ENCODE data around the gene CUEDC1. TPM values are rescaled to one million over a fixed set of nuclear protein-coding genes. Genes with fewer than 3 reads are reported as not detected.
"Not testable (repeated sequence)": the region's sequence is repeated elsewhere in the genome, so short reads cannot be mapped to it uniquely, and the experiment has no call there.

CUEDC1 gene
- total RNA-seq, 2 donors from 2014 or later = 0.21 to 0.82 TPM

GRCh38 chr17:57937492-57937891 is 17.7 kb downstream of the CUEDC1 start:
- Mint-ChIP-seq H3K27me3 (peaks cover 15% of the 10 kb centered on the region), H3K4me3 (no peak overlapping the region), H3K4me1 (peaks cover 8% of the 10 kb centered on the region), H3K27ac (no peak overlapping the region), H3K36me3 (ENCODE audit: low read depth) (no peaks in the 10 kb centered on the region)
- no peaks in the 10 kb centered on the region for H3K9me3 ChIP-seq (ENCODE audit: control insufficient read depth, low read length, poor library complexity, severe bottlenecking)
- ATAC-seq (no peak), DNase-seq (no peak)

GRCh38 chr17:57935833-57936807 is 19.1 kb downstream of the CUEDC1 start:
- peaks cover 20% of the 10 kb centered on the region for H3K27me3 Mint-ChIP-seq
- DNase-seq (no peak), ATAC-seq (no peak)
- no peaks in the 10 kb centered on the region for H3K36me3 Mint-ChIP-seq (ENCODE audit: low read depth)
- no peaks in the 10 kb centered on the region for H3K9me3 ChIP-seq (ENCODE audit: control insufficient read depth, low read length, poor library complexity, severe bottlenecking)
- peaks cover 8% of the 10 kb centered on the region for H3K4me1 Mint-ChIP-seq
- no peak overlapping the region for H3K27ac Mint-ChIP-seq
- no peak overlapping the region for H3K4me3 Mint-ChIP-seq

DNA sequence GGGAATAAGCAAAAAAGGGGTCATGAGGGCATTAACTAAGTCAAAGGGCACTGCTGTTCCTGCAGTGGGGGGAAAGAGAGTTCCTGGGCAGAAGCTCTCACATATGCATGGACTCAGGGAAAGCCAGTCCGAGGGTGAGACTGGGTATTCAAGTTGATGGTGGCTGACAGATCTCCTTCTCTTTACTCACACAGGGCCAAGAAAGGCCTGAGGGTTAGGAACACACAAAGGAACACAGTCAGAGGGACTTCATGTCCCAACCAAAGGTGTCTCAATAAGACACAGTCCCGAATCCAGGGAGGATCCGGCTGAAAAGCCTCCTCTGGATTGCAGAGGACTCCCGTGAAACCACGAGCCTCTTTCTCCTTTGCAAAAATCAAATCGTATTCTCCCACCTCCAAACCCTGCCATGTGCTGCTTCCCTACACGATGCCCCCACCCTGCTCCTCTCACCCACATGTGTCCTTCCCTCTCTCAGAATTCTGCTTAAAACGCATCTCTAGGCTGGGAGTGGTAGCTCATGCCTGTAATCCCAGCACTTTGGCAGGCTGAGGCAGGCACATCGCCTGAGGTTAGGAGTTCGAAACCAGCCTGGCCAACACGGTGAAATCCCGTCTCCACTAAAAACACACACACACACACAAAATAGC is 23.6 kb downstream of the CUEDC1 start:
- ATAC-seq = no peak
- no peaks in the 10 kb centered on the region for H3K9me3 ChIP-seq (ENCODE audit: control insufficient read depth, low read length, poor library complexity, severe bottlenecking)
- Mint-ChIP-seq H3K27me3 (peaks cover 18% of the 10 kb centered on the region), H3K4me1 (no peaks in the 10 kb centered on the region), H3K27ac (no peak overlapping the region), H3K36me3 (ENCODE audit: low read depth) (no peaks in the 10 kb centered on the region), H3K4me3 (no peak overlapping the region)
- DNase-seq = no peak

GRCh38 chr17:57930239-57930638 is 25.0 kb downstream of the CUEDC1 start:
- no peaks in the 10 kb centered on the region for H3K9me3 ChIP-seq (ENCODE audit: control insufficient read depth, low read length, poor library complexity, severe bottlenecking)
- ATAC-seq (no peak), DNase-seq (no peak)
- Mint-ChIP-seq H3K27ac (no peak overlapping the region), H3K36me3 (ENCODE audit: low read depth) (no peaks in the 10 kb centered on the region), H3K27me3 (peaks cover 25% of the 10 kb centered on the region), H3K4me3 (no peak overlapping the region), H3K4me1 (peaks cover 2% of the 10 kb centered on the region)

DNA sequence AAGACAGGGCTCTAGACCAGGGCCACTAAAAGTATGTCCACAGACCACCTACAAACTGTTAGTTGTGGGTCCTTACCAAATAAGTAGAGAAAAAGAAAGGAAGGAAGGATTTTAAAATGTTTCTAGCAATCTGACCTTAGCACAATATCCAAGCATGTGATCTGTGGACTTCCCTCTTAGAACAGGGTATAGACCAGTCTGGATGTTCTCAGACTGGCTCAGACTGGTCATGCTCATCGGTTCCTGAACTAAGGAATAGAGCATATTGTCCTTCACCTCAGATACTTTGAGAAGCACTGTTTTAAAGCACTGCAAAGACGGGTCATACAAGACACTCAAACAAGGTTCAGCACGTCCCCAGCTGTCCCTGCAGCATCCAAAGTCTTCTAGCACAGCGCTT is 25.8 kb downstream of the CUEDC1 start:
- Mint-ChIP-seq H3K27me3 (peaks cover 34% of the 10 kb centered on the region), H3K27ac (no peak overlapping the region), H3K36me3 (ENCODE audit: low read depth) (no peaks in the 10 kb centered on the region), H3K4me1 (peaks cover 2% of the 10 kb centered on the region), H3K4me3 (no peak overlapping the region)
- no peaks in the 10 kb centered on the region for H3K9me3 ChIP-seq (ENCODE audit: control insufficient read depth, low read length, poor library complexity, severe bottlenecking)
- no peak for ATAC-seq
- no peak for DNase-seq

DNA sequence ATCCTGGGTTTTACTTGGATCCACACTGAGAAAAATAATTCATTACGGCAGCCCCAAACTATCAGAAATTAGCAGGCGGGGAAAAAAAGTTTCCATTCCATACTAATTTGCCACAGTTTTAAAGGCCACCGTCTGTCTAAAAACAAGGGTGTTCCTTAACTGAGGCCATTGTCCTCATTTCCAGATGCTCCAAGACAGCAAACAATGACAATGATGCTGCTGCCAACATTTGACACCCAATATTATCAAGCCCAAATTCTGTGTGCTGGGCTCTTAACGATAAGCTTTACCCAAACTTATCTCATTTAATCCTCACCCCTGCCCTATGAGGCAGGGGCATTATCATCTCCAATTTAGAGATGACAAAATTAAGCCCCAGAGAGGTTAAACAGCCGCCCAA is 26.3 kb downstream of the CUEDC1 start:
- peaks cover 2% of the 10 kb centered on the region for H3K4me1 Mint-ChIP-seq
- H3K4me3 Mint-ChIP-seq = no peak overlapping the region
- H3K27ac Mint-ChIP-seq = no peak overlapping the region

GRCh38 chr17:57927048-57927723 is 28.0 kb downstream of the CUEDC1 start:
- H3K36me3 Mint-ChIP-seq (ENCODE audit: low read depth) = no peaks in the 10 kb centered on the region
- DNase-seq = no peak
- H3K9me3 ChIP-seq (ENCODE audit: control insufficient read depth, low read length, poor library complexity, severe bottlenecking) = no peaks in the 10 kb centered on the region
- H3K4me3 Mint-ChIP-seq = no peak overlapping the region
- peaks cover 39% of the 10 kb centered on the region for H3K27me3 Mint-ChIP-seq
- peaks cover 2% of the 10 kb centered on the region for H3K4me1 Mint-ChIP-seq
- no peak for ATAC-seq
- H3K27ac Mint-ChIP-seq = no peak overlapping the region

More for the DNA sequence above, 26.3 kb downstream of the CUEDC1 start:
- Mint-ChIP-seq H3K27me3 (peaks cover 38% of the 10 kb centered on the region), H3K36me3 (ENCODE audit: low read depth) (no peaks in the 10 kb centered on the region)
- no peaks in the 10 kb centered on the region for H3K9me3 ChIP-seq (ENCODE audit: control insufficient read depth, low read length, poor library complexity, severe bottlenecking)
- DNase-seq (no peak), ATAC-seq (no peak)

GRCh38 chr17:57926723-57927047 is 28.5 kb downstream of the CUEDC1 start:
- peaks cover 36% of the 10 kb centered on the region for H3K27me3 Mint-ChIP-seq
- ATAC-seq (no peak), DNase-seq (no peak)
- no peaks in the 10 kb centered on the region for H3K9me3 ChIP-seq (ENCODE audit: control insufficient read depth, low read length, poor library complexity, severe bottlenecking)
- H3K4me1 Mint-ChIP-seq = peaks cover 2% of the 10 kb centered on the region
- no peak overlapping the region for H3K4me3 Mint-ChIP-seq
- no peaks in the 10 kb centered on the region for H3K36me3 Mint-ChIP-seq (ENCODE audit: low read depth)
- no peak overlapping the region for H3K27ac Mint-ChIP-seq

DNA sequence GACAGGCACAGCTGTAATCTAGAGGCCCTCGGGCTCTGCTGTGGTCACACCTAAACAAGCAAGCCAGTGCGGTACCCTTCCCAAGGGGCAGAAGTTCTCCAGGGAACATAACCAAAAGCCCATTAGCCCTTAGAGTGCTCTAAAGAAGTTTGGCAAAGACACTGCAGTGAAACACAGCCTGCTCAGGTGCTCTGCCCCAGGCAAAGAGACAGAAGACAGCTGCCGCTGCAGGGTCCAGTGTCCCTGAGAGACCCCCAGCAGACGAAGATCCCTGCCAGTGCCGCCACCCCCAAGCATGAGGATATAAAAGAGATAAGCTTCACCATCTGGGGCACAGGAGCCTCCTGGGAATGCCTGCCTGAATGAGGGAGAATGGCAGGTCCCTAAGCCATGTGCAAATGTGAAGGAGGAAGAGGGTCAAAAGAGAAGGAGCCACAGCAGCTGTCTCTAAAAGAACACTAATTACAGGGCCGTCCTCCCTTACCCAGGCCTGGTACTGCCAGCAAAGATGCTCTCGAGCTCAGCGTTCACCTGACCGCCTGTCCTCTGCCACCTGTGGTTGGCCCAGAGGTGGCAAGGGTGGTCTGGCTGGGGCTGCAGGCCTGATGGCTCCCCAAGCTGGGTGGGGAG is 29.7 kb downstream of the CUEDC1 start:
- no peaks in the 10 kb centered on the region for H3K9me3 ChIP-seq (ENCODE audit: control insufficient read depth, low read length, poor library complexity, severe bottlenecking)
- no peak for DNase-seq
- H3K27ac Mint-ChIP-seq = no peak overlapping the region
- peaks cover 44% of the 10 kb centered on the region for H3K27me3 Mint-ChIP-seq
- no peak for ATAC-seq
- no peak overlapping the region for H3K4me3 Mint-ChIP-seq
- H3K36me3 Mint-ChIP-seq (ENCODE audit: low read depth) = no peaks in the 10 kb centered on the region
- H3K4me1 Mint-ChIP-seq = peaks cover 2% of the 10 kb centered on the region

DNA sequence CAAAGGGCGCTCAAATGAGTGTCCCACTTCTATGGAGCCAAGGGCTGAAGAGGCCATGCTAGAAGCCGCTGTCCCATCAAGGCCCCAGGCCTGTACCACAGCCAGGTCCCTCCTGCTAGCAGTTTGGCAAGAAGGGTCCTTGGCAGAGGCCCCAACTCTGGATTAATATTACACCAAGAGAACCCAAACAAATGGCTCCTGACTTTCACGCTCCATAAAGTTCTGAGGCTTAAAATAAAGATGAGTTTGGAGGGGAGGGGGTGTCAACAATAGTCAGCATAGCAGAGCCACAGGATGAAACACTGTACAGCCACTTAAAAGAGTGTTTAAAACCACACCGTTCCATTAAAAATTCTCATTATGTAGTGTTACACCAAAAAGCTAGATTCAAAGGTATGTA is 30.5 kb downstream of the CUEDC1 start:
- ATAC-seq (no peak), DNase-seq (no peak)
- Mint-ChIP-seq H3K4me1 (peaks cover 2% of the 10 kb centered on the region), H3K36me3 (ENCODE audit: low read depth) (no peaks in the 10 kb centered on the region), H3K4me3 (no peak overlapping the region), H3K27me3 (peaks cover 44% of the 10 kb centered on the region), H3K27ac (no peak overlapping the region)
- no peaks in the 10 kb centered on the region for H3K9me3 ChIP-seq (ENCODE audit: control insufficient read depth, low read length, poor library complexity, severe bottlenecking)

- no peaks in the 10 kb centered on the region for H3K36me3 Mint-ChIP-seq (ENCODE audit: low read depth)
- H3K4me1 Mint-ChIP-seq = peaks cover 2% of the 10 kb centered on the region
- ATAC-seq = no peak
- no peak overlapping the region for H3K4me3 Mint-ChIP-seq
- no peaks in the 10 kb centered on the region for H3K9me3 ChIP-seq (ENCODE audit: control insufficient read depth, low read length, poor library complexity, severe bottlenecking)
- H3K27ac Mint-ChIP-seq = peak overlapping the region; percentile 61
- DNase-seq = no peak
- peaks cover 44% of the 10 kb centered on the region for H3K27me3 Mint-ChIP-seq
Measured at GRCh38 chr17:57923182-57923872, 31.9 kb downstream of the CUEDC1 start.

- not testable (repeated sequence) for H3K36me3 Mint-ChIP-seq (ENCODE audit: low read depth); DNase-seq; H3K4me3 Mint-ChIP-seq; H3K9me3 ChIP-seq (ENCODE audit: control insufficient read depth, low read length, poor library complexity, severe bottlenecking); H3K4me1 Mint-ChIP-seq; ATAC-seq
- peak overlapping the region; percentile 61 for H3K27ac Mint-ChIP-seq
- peaks cover 41% of the 10 kb centered on the region for H3K27me3 Mint-ChIP-seq
Measured at GRCh38 chr17:57922745-57923144, 32.5 kb downstream of the CUEDC1 start.
